ENCODE measurements around the gene FGFRL1.

Gene FGFRL1

GRCh38 chr4:984336-985054 is 26.9 kb upstream of the FGFRL1 start:
- H2AFZ ChIP-seq (ENCODE audit: low read depth, low read length), result no peak overlapping the region
- H3K4me1 ChIP-seq (ENCODE audit: insufficient read depth, low read length), result peaks cover 3% of the 10 kb centered on the region
- H3K27me3 ChIP-seq (ENCODE audit: insufficient read depth, low read length), result peaks cover 46% of the 10 kb centered on the region
- no peaks in the 10 kb centered on the region for H3K9me3 ChIP-seq (ENCODE audit: low read length)
- H3K4me3 ChIP-seq (ENCODE audit: low read length), result no peak overlapping the region
- no peaks in the 10 kb centered on the region for H3K36me3 ChIP-seq (ENCODE audit: insufficient read depth, low read length)

DNA sequence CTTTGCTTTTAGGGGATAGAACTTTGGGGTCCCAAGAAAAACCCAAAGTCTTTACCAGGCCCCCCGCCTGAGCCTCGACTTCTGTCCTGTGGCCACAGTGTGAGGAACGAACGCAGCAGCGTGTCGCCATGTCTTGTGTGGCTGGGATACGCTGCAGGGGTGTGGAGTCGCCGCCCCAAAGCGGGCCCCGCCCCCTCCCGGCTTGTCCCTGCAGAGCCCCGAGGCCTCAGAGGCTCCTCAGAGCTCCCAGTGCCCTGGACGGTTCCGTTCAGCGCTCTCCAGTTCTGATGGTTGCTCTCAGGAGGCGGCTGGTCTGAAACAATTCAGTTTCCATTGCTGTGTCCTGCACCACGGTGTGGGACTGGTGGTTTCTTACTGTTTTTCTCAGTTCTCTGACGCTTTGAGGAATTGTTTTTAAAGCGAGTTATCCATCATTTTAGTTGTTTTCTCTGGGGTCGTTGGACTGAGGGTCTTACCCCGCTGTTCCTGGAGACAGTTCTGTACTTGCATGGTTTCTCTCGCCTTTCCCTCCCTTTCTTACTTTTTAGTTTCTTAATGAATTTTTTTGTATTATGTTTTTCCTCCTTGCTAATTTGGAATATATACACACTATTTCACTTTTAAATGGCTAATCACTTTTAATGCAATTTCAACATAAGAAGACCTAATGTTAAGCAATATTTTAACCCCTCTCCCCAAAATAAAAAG is 26.1 kb upstream of the FGFRL1 start:
- H3K4me3 ChIP-seq (ENCODE audit: low read length), result no peak overlapping the region

GRCh38 chr4:986428-986878 is 25.0 kb upstream of the FGFRL1 start:
- Histone ChIP-seq H3K4me1 (ENCODE audit: insufficient read depth, low read length) (peaks cover 3% of the 10 kb centered on the region), H2AFZ (ENCODE audit: low read depth, low read length) (peak overlapping the region; percentile 53), H3K9me3 (ENCODE audit: low read length) (no peaks in the 10 kb centered on the region), H3K36me3 (ENCODE audit: insufficient read depth, low read length) (no peaks in the 10 kb centered on the region), H3K4me3 (ENCODE audit: low read length) (peak overlapping the region; percentile 47), H3K27me3 (ENCODE audit: insufficient read depth, low read length) (peaks cover 36% of the 10 kb centered on the region)

More for the DNA sequence above, 26.1 kb upstream of the FGFRL1 start:
- peaks cover 40% of the 10 kb centered on the region for H3K27me3 ChIP-seq (ENCODE audit: insufficient read depth, low read length)
- no peak overlapping the region for H2AFZ ChIP-seq (ENCODE audit: low read depth, low read length)
- no peaks in the 10 kb centered on the region for H3K9me3 ChIP-seq (ENCODE audit: low read length)
- peaks cover 3% of the 10 kb centered on the region for H3K4me1 ChIP-seq (ENCODE audit: insufficient read depth, low read length)
- H3K36me3 ChIP-seq (ENCODE audit: insufficient read depth, low read length), result no peaks in the 10 kb centered on the region

GRCh38 chr4:986879-987623 is 24.4 kb upstream of the FGFRL1 start, which contains the start of gene IDUA:
Gene IDUA, plus strand, starts transcription at chr4:987044. Its CDS starts 41 bp downstream, at chr4:987085.
- Histone ChIP-seq H3K4me1 (ENCODE audit: insufficient read depth, low read length) (peaks cover 3% of the 10 kb centered on the region), H3K36me3 (ENCODE audit: insufficient read depth, low read length) (no peaks in the 10 kb centered on the region), H3K9me3 (ENCODE audit: low read length) (no peaks in the 10 kb centered on the region), H3K27me3 (ENCODE audit: insufficient read depth, low read length) (peaks cover 35% of the 10 kb centered on the region), H2AFZ (ENCODE audit: low read depth, low read length) (peak within 1 kb of the TSS; percentile 53), H3K4me3 (ENCODE audit: low read length) (peak within 1 kb of the TSS; percentile 47)

DNA sequence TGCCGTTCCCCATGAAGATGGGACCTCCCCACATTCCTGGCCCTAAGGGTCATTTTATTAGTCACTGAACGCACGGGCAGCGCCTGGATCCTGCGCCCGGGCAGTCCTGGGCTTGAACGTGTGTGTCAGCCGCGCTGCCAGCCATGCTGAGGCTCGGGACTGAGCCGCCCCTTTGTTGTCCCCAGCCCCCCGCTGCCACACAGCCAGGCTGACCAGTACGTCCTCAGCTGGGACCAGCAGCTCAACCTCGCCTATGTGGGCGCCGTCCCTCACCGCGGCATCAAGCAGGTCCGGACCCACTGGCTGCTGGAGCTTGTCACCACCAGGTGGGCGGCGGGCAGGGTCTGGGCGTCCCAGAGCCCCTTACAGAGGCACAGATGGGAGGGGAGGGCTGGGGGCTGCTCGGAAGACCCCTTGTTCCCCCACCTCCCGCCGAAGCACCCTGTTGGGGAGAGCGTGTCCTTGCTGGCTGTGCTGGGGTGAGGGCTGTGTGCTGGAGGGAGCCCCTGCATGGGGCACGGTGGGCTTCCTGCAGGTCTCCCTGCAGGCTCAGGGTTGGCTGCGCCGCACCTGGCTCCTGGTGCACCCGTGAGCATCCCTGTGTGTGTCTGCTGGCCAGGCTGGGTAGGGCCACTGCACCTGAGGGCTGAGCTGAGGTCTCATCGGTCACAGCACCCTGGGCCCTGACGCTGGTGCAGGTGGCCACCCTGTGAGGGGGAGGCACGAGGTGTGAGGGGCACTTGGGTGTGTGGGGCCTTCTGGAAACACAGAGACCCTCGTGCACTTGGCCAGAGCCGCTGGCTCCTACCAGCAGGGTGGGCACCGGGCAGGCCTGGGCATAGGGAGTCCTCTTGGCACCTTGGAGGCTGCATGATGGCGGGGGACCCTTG is 23.6 kb upstream of the FGFRL1 start:
- Histone ChIP-seq H3K4me1 (ENCODE audit: insufficient read depth, low read length) (peaks cover 9% of the 10 kb centered on the region), H3K36me3 (ENCODE audit: insufficient read depth, low read length) (no peaks in the 10 kb centered on the region), H3K27me3 (ENCODE audit: insufficient read depth, low read length) (peaks cover 32% of the 10 kb centered on the region), H3K9me3 (ENCODE audit: low read length) (no peaks in the 10 kb centered on the region), H2AFZ (ENCODE audit: low read depth, low read length) (no peak overlapping the region), H3K4me3 (ENCODE audit: low read length) (no peak overlapping the region)

- Histone ChIP-seq H3K4me3 (ENCODE audit: low read length) (no peak overlapping the region), H3K36me3 (ENCODE audit: insufficient read depth, low read length) (no peaks in the 10 kb centered on the region), H3K4me1 (ENCODE audit: insufficient read depth, low read length) (peaks cover 11% of the 10 kb centered on the region), H3K9me3 (ENCODE audit: low read length) (no peaks in the 10 kb centered on the region), H3K27me3 (ENCODE audit: insufficient read depth, low read length) (peaks cover 23% of the 10 kb centered on the region), H2AFZ (ENCODE audit: low read depth, low read length) (no peak overlapping the region)
These were observed 22.4 kb upstream of the FGFRL1 start for GRCh38 chr4:988726-989721.

DNA sequence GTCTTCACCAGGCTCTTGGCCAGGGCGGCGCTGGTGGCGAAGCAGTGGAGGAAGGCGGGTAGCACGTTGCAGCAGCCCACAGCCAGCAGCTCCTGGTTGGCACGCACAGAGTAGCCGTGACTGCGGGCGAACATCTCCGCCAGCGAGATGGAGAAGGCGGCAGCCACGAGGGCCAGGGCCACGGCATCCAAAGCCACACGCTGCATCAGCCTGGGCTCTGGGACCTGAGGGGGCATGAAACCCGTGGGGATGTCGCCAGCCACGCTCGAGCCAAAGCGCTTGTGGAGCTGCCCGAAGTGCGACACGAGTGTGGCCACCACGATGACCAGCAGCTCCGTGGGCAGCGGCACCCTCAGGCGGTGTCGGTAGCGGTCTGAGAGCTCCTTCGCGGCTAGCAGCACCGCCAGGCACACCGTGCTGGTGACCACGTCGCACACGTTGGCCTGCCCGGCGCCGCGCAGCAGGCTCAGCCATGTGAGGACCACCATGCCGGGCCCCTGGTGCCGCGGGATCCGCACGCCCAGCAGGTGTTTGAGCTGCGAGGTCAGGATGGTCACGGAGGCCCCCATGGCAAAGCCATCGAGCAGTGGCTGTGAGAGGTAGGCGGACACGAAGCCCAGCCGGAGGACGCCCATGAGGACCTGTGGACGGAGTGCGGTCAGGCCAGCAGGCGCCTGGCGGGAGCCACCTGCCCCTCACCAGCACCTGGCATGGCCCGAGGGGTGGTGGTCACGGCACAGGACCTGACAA is 21.5 kb upstream of the FGFRL1 start:
- Histone ChIP-seq H3K36me3 (ENCODE audit: insufficient read depth, low read length) (no peaks in the 10 kb centered on the region), H2AFZ (ENCODE audit: low read depth, low read length) (no peak overlapping the region), H3K9me3 (ENCODE audit: low read length) (no peaks in the 10 kb centered on the region), H3K4me3 (ENCODE audit: low read length) (no peak overlapping the region), H3K4me1 (ENCODE audit: insufficient read depth, low read length) (peaks cover 11% of the 10 kb centered on the region), H3K27me3 (ENCODE audit: insufficient read depth, low read length) (peaks cover 16% of the 10 kb centered on the region)

- Histone ChIP-seq H3K4me3 (ENCODE audit: low read length) (no peak overlapping the region), H3K9me3 (ENCODE audit: low read length) (no peaks in the 10 kb centered on the region), H3K36me3 (ENCODE audit: insufficient read depth, low read length) (no peaks in the 10 kb centered on the region), H2AFZ (ENCODE audit: low read depth, low read length) (no peak overlapping the region), H3K27me3 (ENCODE audit: insufficient read depth, low read length) (peaks cover 13% of the 10 kb centered on the region), H3K4me1 (ENCODE audit: insufficient read depth, low read length) (peaks cover 11% of the 10 kb centered on the region)
These were observed 20.6 kb upstream of the FGFRL1 start for GRCh38 chr4:990746-991367.

- no peak overlapping the region for H3K4me3 ChIP-seq (ENCODE audit: low read length)
- no peaks in the 10 kb centered on the region for H3K36me3 ChIP-seq (ENCODE audit: insufficient read depth, low read length)
- peaks cover 8% of the 10 kb centered on the region for H3K4me1 ChIP-seq (ENCODE audit: insufficient read depth, low read length)
- peaks cover 13% of the 10 kb centered on the region for H3K27me3 ChIP-seq (ENCODE audit: insufficient read depth, low read length)
- H2AFZ ChIP-seq (ENCODE audit: low read depth, low read length), result no peak overlapping the region
- H3K9me3 ChIP-seq (ENCODE audit: low read length), result no peaks in the 10 kb centered on the region
These were observed 19.8 kb upstream of the FGFRL1 start for GRCh38 chr4:991451-992296.

GRCh38 chr4:992297-993110 is 18.9 kb upstream of the FGFRL1 start:
- H3K27me3 ChIP-seq (ENCODE audit: insufficient read depth, low read length), result peaks cover 17% of the 10 kb centered on the region
- no peak overlapping the region for H2AFZ ChIP-seq (ENCODE audit: low read depth, low read length)
- H3K36me3 ChIP-seq (ENCODE audit: insufficient read depth, low read length), result no peaks in the 10 kb centered on the region
- no peak overlapping the region for H3K4me3 ChIP-seq (ENCODE audit: low read length)
- H3K9me3 ChIP-seq (ENCODE audit: low read length), result no peaks in the 10 kb centered on the region
- H3K4me1 ChIP-seq (ENCODE audit: insufficient read depth, low read length), result peaks cover 8% of the 10 kb centered on the region

Measured in neuron (in vitro differentiated cells).